HG03139 (cell line): Measurements from ENCODE around the gene ZGPAT.

Experiments used
- ATAC-seq: cut with Tn5 transposase; IDR thresholded peaks from one replicate; pipeline ENCODE4 v1.9.1; 2021; ENCODE audit not compliant: unreplicated experiment

The ZGPAT gene

GRCh38 chr20:63678667-63679465, 29.0 kb upstream of the ZGPAT start:
- ATAC-seq, result no peak

- ATAC-seq, result no peak
These were observed 28.0 kb upstream of the ZGPAT start for GRCh38 chr20:63679799-63680305.

- no peak for ATAC-seq
These were observed 27.4 kb upstream of the ZGPAT start for GRCh38 chr20:63680427-63680826.

GRCh38 chr20:63680857-63681608, 26.8 kb upstream of the ZGPAT start:
- ATAC-seq, result no peak

GRCh38 chr20:63681609-63682142, 26.2 kb upstream of the ZGPAT start:
- no peak for ATAC-seq

- ATAC-seq, result no peak
These were observed 25.3 kb upstream of the ZGPAT start for GRCh38 chr20:63682384-63683139.

GRCh38 chr20:63685269-63686026, 22.4 kb upstream of the ZGPAT start:
- ATAC-seq, result no peak

GRCh38 chr20:63686094-63686491, 21.7 kb upstream of the ZGPAT start:
- ATAC-seq, result no peak

GRCh38 chr20:63686492-63687321, 21.1 kb upstream of the ZGPAT start:
- ATAC-seq, result no peak

GRCh38 chr20:63687419-63688178, 20.2 kb upstream of the ZGPAT start:
- ATAC-seq, result no peak

GRCh38 chr20:63688228-63689045, 19.4 kb upstream of the ZGPAT start:
- no peak for ATAC-seq

- no peak for ATAC-seq
These were observed 18.5 kb upstream of the ZGPAT start for GRCh38 chr20:63689046-63690002.

GRCh38 chr20:63690003-63690897, 17.6 kb upstream of the ZGPAT start:
- ATAC-seq, result no peak

- no peak for ATAC-seq
These were observed 16.7 kb upstream of the ZGPAT start for GRCh38 chr20:63690898-63691710.
